Spinal cord (tissue), 10 donors: ENCODE measurements around the gene CCDC60. TPM values are rescaled to one million over a fixed set of nuclear protein-coding genes. Genes with fewer than 3 reads are reported as not detected.

ENCODE experiments used
- DNase-seq, 6 donors: peaks; one replicate each; pipeline versions ENCODE4 v3.0.0 to v3.0.0-alpha.2; 2013 to 2015; ENCODE audit warnings: low spot score in 6 of 6, low read depth in 4 of 6
- H3K27ac ChIP-seq: one replicate; pipeline ENCODE4 v1.5.1; 2013; ENCODE audit warnings: low read depth, low read length, control low read depth
- H3K27me3 ChIP-seq: one replicate; pipeline ENCODE4 v1.6.1; 2013; ENCODE audit warnings: low read length; ENCODE audit not compliant: control insufficient read depth, insufficient read depth
- H3K36me3 ChIP-seq: one replicate; pipeline ENCODE4 v1.6.1; 2013; ENCODE audit warnings: low read length; ENCODE audit not compliant: control insufficient read depth, insufficient read depth
- H3K4me1 ChIP-seq: one replicate; pipeline ENCODE4 v1.6.1; 2013; ENCODE audit warnings: low read length; ENCODE audit not compliant: control insufficient read depth, insufficient read depth
- H3K4me3 ChIP-seq: one replicate; pipeline ENCODE4 v1.5.1; 2013; ENCODE audit warnings: low read depth, low read length, control low read depth
- H3K9me3 ChIP-seq: one replicate; pipeline ENCODE4 v1.6.1; 2013; ENCODE audit warnings: low read length; ENCODE audit not compliant: control insufficient read depth, insufficient read depth
- WGBS: methylation state at CpG from one replicate; pipeline ENCODE4 v1.1.5; 2013; ENCODE audit warnings: missing lambda C conversion rate; ENCODE audit not compliant: insufficient coverage; 5-methylcytosine and 5-hydroxymethylcytosine counted together
- polyA plus RNA-seq, 2 donors: library from polyadenylated mRNA; unstranded; fragments of 120-200 nt; gene quantifications; one replicate each; pipeline ENCODE4 v1.2.1, GENCODE V29; 2013; ENCODE audit not compliant: insufficient read length in 2 of 2
- total RNA-seq, 2 donors: library from RNA; depleted of rRNA in 1 of 2; stranded (reverse); fragments of 120-200 nt in 1 of 2; fragments of >200 nt in 1 of 2; gene quantifications; one replicate each; pipeline versions ENCODE4 v1.2.3 to v1.2.4, GENCODE V29; 2013 to 2014
- donor health status: healthy.

CCDC60 gene
- total and polyA plus RNA-seq, 4 donors, result 0.50 to 3.7 (median 0.89) TPM

DNA sequence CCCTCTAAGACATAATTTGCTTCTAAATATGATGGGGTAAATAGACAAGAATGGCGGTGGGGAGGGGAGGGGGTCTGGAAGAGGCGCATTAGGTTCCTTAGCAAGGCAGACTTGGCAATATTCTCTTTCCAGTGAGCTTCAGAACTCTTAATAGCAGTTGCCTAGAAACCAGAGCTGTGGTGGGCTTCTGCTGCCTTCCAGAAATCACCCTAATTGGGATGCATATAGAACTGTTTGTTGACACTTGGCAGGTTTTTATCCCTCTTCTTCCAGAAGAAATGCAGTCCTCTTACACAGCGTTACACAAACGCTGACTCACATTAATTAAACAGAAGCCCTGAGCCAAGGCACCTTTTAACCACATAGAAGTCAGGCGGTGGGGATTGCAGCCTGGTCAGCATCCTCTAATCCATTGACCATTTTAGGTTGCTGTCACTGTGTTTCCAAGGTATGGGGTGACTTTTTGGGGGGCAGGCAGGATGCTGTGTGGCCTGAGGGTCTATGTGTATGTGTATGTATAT lies 114.1 kb downstream of the CCDC60 start:
- Histone ChIP-seq H3K9me3 (no peaks in the 10 kb centered on the region), H3K27ac (no peak overlapping the region), H3K4me3 (no peak overlapping the region), H3K27me3 (no peaks in the 10 kb centered on the region), H3K36me3 (no peaks in the 10 kb centered on the region), H3K4me1 (peaks cover 16% of the 10 kb centered on the region)
- DNase-seq, result peak in 4 of 6 donors; percentile 36 to 91 (median 54)
- 14% methylated on average over 2 of the region's 5 CpGs for WGBS

- Histone ChIP-seq H3K27me3 (no peaks in the 10 kb centered on the region), H3K36me3 (no peaks in the 10 kb centered on the region), H3K4me3 (no peak overlapping the region), H3K9me3 (no peaks in the 10 kb centered on the region), H3K27ac (no peak overlapping the region), H3K4me1 (peaks cover 16% of the 10 kb centered on the region)
- 88% methylated on average over 1 of the region's 7 CpGs for WGBS
- no peak for DNase-seq
These were observed 116.2 kb downstream of the CCDC60 start for GRCh38 chr12:119450771-119451170.

DNA sequence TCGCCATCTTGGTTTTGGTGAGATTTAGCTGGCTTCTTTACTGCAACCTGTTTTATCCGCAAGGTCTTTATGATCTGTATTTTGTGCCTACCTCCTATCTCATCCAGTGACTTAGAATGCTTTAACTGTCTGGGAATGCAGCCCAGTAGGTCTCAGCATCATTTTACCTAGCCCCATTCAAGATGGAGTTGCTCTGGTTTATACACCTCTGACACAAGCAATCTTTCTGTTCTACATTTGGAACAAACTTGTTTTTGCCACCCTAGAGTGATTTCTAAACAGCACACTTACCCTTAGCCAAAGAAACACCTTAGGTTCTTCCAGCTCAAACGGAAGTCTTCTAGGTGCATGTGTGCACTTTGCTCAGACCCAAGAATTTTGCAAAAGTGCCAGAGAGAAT lies 122.3 kb downstream of the CCDC60 start:
- no peaks in the 10 kb centered on the region for H3K36me3 ChIP-seq
- H3K4me1 ChIP-seq, result no peaks in the 10 kb centered on the region
- H3K9me3 ChIP-seq, result no peaks in the 10 kb centered on the region
- no peak overlapping the region for H3K27ac ChIP-seq
- no peaks in the 10 kb centered on the region for H3K27me3 ChIP-seq
- DNase-seq, result no peak
- WGBS, result 88% methylated on average over 3 of the region's 3 CpGs
- H3K4me3 ChIP-seq, result no peak overlapping the region

- Histone ChIP-seq H3K4me3 (no peak overlapping the region), H3K4me1 (no peaks in the 10 kb centered on the region), H3K9me3 (no peaks in the 10 kb centered on the region), H3K27me3 (no peaks in the 10 kb centered on the region), H3K27ac (no peak overlapping the region), H3K36me3 (no peaks in the 10 kb centered on the region)
- no peak for DNase-seq
- WGBS, result no CpG with 5 or more reads among the region's 2 CpGs
These were observed 122.7 kb downstream of the CCDC60 start for GRCh38 chr12:119457271-119457670.

DNA sequence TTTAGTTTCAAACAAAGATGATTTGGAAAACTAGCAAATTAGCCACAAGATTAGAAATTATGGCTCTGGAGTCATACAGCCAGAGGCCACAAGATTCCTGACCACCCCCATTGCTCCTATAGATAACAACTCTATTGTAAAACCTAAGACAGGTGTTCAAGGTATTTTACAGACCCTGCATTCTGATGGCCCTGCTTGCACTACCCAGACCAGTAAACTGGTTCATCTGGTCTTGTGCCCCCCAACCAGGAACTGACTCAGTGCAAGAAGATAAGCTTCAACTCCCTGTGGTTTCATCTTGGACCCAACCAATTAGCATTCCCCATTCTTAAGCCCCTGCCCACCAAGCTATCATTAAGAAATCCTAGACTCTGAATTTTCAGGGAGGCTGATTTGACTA lies 125.0 kb downstream of the CCDC60 start:
- no peak for DNase-seq

GRCh38 chr12:119460876-119461275 lies 126.3 kb downstream of the CCDC60 start:
- H3K9me3 ChIP-seq, result no peaks in the 10 kb centered on the region
- WGBS, result 67% methylated on average over 1 of the region's 3 CpGs
- H3K27me3 ChIP-seq, result no peaks in the 10 kb centered on the region
- no peaks in the 10 kb centered on the region for H3K4me1 ChIP-seq
- no peaks in the 10 kb centered on the region for H3K36me3 ChIP-seq
- H3K27ac ChIP-seq, result no peak overlapping the region
- H3K4me3 ChIP-seq, result no peak overlapping the region
- peak in 1 of 6 donors; percentile 68 for DNase-seq

More for the DNA sequence above, 125.0 kb downstream of the CCDC60 start:
- Histone ChIP-seq H3K27ac (no peak overlapping the region), H3K4me3 (no peak overlapping the region), H3K27me3 (no peaks in the 10 kb centered on the region), H3K36me3 (no peaks in the 10 kb centered on the region), H3K4me1 (no peaks in the 10 kb centered on the region), H3K9me3 (no peaks in the 10 kb centered on the region)

GRCh38 chr12:119461636-119462214 lies 127.2 kb downstream of the CCDC60 start:
- Histone ChIP-seq H3K9me3 (no peaks in the 10 kb centered on the region), H3K4me3 (no peak overlapping the region), H3K27ac (no peak overlapping the region), H3K27me3 (no peaks in the 10 kb centered on the region), H3K36me3 (no peaks in the 10 kb centered on the region), H3K4me1 (no peaks in the 10 kb centered on the region)
- WGBS, result 75% methylated on average over 4 of the region's 8 CpGs
- peak in 3 of 6 donors; percentile 43 to 94 (median 45) for DNase-seq

DNA sequence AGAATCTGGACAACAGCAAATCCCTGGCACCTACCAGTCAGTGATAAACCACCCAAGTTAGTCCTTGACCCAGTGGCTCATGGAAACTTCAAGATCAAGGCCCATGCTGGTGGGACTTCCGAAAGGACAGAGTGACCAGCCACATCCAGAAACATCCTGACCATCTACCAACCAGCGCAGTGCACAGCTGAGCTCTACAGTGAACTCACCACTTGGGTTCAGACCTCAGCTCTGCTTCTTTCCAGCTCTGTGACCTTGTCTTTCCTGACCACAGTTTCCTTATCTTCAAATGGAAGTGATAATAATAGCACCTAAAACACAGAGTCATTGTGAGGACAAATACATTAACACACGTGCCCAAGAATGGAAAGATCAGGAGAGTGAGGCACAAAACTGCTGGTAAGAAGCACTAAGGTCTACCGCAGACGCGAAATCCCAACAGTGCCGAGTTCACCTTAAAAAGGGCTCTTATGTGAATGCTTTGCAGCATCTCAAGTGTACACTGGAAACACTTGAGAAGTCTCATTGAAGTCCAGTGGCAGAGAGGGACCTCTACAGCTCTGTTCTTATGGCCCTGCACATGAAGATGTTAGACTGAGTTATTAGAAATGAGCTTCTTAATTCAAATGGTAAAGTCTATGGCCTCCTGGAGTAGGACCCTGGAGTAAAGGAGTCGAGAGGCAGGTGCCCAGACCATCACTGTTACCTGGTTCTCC lies 128.8 kb downstream of the CCDC60 start:
- Histone ChIP-seq H3K4me3 (no peak overlapping the region), H3K9me3 (peaks cover 1% of the 10 kb centered on the region), H3K27ac (no peak overlapping the region), H3K36me3 (no peaks in the 10 kb centered on the region), H3K27me3 (no peaks in the 10 kb centered on the region), H3K4me1 (no peaks in the 10 kb centered on the region)
- DNase-seq, result no peak
- WGBS, result 88% methylated on average over 8 of the region's 8 CpGs

- peak in 1 of 6 donors; percentile 21 for DNase-seq
These were observed 133.8 kb downstream of the CCDC60 start for GRCh38 chr12:119468296-119468695.

DNA sequence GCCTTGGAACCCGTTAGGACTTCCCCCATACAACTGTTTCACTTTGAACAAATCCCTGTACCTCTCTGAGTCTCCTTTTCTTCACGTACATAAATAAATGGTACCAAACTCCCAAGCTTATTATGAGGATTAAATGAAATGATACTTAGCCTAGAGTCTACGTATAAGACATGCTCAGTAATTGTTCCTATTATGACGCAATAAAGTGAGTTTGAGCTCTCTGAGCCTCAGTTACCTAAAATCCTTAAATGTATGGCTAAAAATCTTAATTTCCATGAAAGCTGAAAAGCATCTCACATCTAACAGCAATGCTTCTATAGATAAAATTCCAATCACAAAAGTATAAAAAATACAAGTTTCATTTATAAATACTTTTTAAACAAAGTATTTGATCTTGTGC lies 141.1 kb downstream of the CCDC60 start:
- peaks cover 3% of the 10 kb centered on the region for H3K9me3 ChIP-seq
- no peak for DNase-seq
- H3K27ac ChIP-seq, result no peak overlapping the region
- H3K4me1 ChIP-seq, result no peaks in the 10 kb centered on the region
- H3K27me3 ChIP-seq, result no peaks in the 10 kb centered on the region
- H3K4me3 ChIP-seq, result no peak overlapping the region
- WGBS, result no CpG with 5 or more reads among the region's 4 CpGs
- no peaks in the 10 kb centered on the region for H3K36me3 ChIP-seq

More at GRCh38 chr12:119468296-119468695, 133.8 kb downstream of the CCDC60 start:
- H3K4me3 ChIP-seq, result no peak overlapping the region
- no peak overlapping the region for H3K27ac ChIP-seq
- H3K27me3 ChIP-seq, result no peaks in the 10 kb centered on the region
- H3K36me3 ChIP-seq, result no peaks in the 10 kb centered on the region
- H3K9me3 ChIP-seq, result peaks cover 1% of the 10 kb centered on the region
- H3K4me1 ChIP-seq, result no peaks in the 10 kb centered on the region
